Neuronal stem cell (in vitro differentiated cells): Measurements from ENCODE around the gene TCFL5.

Experiments used
- DNase-seq: peaks from one replicate; pipeline ENCODE4 v3.0.0-alpha.2; 2013; ENCODE audit warnings: low spot score
- H2AFZ ChIP-seq: one replicate; pipeline ENCODE4 v1.6.1; 2013; ENCODE audit warnings: mild to moderate bottlenecking, low read length, inconsistent platforms
- H2AK5ac ChIP-seq: 2 replicates; pipeline ENCODE4 v1.6.1; 2013; ENCODE audit warnings: low read depth, mild to moderate bottlenecking, inconsistent platforms, low read length, moderate library complexity, mixed read lengths
- H2BK120ac ChIP-seq: 2 replicates; pipeline ENCODE4 v1.6.1; 2013; ENCODE audit warnings: low read depth, mild to moderate bottlenecking, inconsistent platforms, low read length, moderate library complexity, mixed read lengths
- H2BK12ac ChIP-seq: one replicate; pipeline ENCODE4 v1.6.1; 2013; ENCODE audit warnings: low read length, inconsistent platforms
- H2BK15ac ChIP-seq: 2 replicates; pipeline ENCODE4 v1.6.1; 2013; ENCODE audit warnings: mild to moderate bottlenecking, low read length, inconsistent platforms, mixed read lengths
- H2BK5ac ChIP-seq: one replicate; pipeline ENCODE4 v1.6.1; 2013; ENCODE audit warnings: inconsistent platforms, mild to moderate bottlenecking, low read length, moderate library complexity
- H3K14ac ChIP-seq: one replicate; pipeline ENCODE4 v1.6.1; 2013; ENCODE audit warnings: low read length, inconsistent platforms
- H3K18ac ChIP-seq: 2 replicates; pipeline ENCODE4 v1.6.1; 2013; ENCODE audit warnings: low read length, inconsistent platforms
- H3K23ac ChIP-seq: 2 replicates; pipeline ENCODE4 v1.6.1; 2013; ENCODE audit warnings: low read depth, mild to moderate bottlenecking, mixed read lengths, low read length, inconsistent platforms; ENCODE audit not compliant: poor library complexity
- H3K27ac ChIP-seq: replicated peaks from 3 replicates; pipeline ENCODE4 v1.5.1; 2013; ENCODE audit warnings: low read length, inconsistent platforms
- H3K27me3 ChIP-seq, 3 experiments: 2 replicates each; pipeline ENCODE4 v1.6.1; 2013; ENCODE audit warnings: low read length in 3 of 3, mild to moderate bottlenecking in 2 of 3, inconsistent platforms in 1 of 3, low read depth in 1 of 3, mixed read lengths in 1 of 3, moderate library complexity in 1 of 3; ENCODE audit not compliant: control insufficient read depth in 3 of 3, insufficient read depth in 3 of 3
- H3K36me3 ChIP-seq, 2 donors: replicated peaks in 1 of 2; 2 replicates each; pipeline ENCODE4 v1.6.1; 2013; ENCODE audit warnings: low read length in 2 of 2; ENCODE audit not compliant: control insufficient read depth in 2 of 2, insufficient read depth in 2 of 2
- H3K4ac ChIP-seq: 2 replicates; pipeline ENCODE4 v1.6.1; 2013; ENCODE audit warnings: inconsistent platforms, mild to moderate bottlenecking, low read length, moderate library complexity
- H3K4me1 ChIP-seq, 2 donors: 1 replicate in 1 of 2; 2 replicates in 1 of 2; pipeline ENCODE4 v1.6.1; 2013; ENCODE audit warnings: low read length in 2 of 2, low read depth in 1 of 2; ENCODE audit not compliant: control insufficient read depth in 2 of 2, insufficient read depth in 1 of 2
- H3K4me2 ChIP-seq: one replicate; pipeline ENCODE4 v1.6.1; 2013; ENCODE audit warnings: mild to moderate bottlenecking, low read length, inconsistent platforms; ENCODE audit not compliant: insufficient read depth, poor library complexity, severe bottlenecking
- H3K4me3 ChIP-seq, 2 donors: 2 replicates each; pipeline ENCODE4 v1.5.1; 2013; ENCODE audit warnings: low read length in 2 of 2, mild to moderate bottlenecking in 2 of 2, inconsistent platforms in 1 of 2, moderate library complexity in 1 of 2
- H3K79me1 ChIP-seq: one replicate; pipeline ENCODE4 v1.6.1; 2013; ENCODE audit warnings: low read depth, mild to moderate bottlenecking, inconsistent platforms, low read length, moderate library complexity
- H3K9ac ChIP-seq: one replicate; pipeline ENCODE4 v1.6.1; 2013; ENCODE audit warnings: mild to moderate bottlenecking, low read depth, low read length, inconsistent platforms; ENCODE audit not compliant: poor library complexity
- H3K9me3 ChIP-seq, 2 donors: replicated peaks in 1 of 2; 2 replicates each; pipeline versions ENCODE3 to v1.6.1; 2013; ENCODE audit warnings: low read length in 2 of 2, mild to moderate bottlenecking in 2 of 2, inconsistent platforms in 1 of 2, low read depth in 1 of 2, mixed read lengths in 1 of 2, moderate library complexity in 1 of 2; ENCODE audit not compliant: control insufficient read depth in 2 of 2, insufficient read depth in 1 of 2
- H4K8ac ChIP-seq: one replicate; pipeline ENCODE4 v1.6.1; 2013; ENCODE audit warnings: low read depth, mild to moderate bottlenecking, inconsistent platforms, low read length, moderate library complexity
- H4K91ac ChIP-seq: one replicate; pipeline ENCODE4 v1.6.1; 2013; ENCODE audit warnings: low read length, low read depth, mild to moderate bottlenecking, inconsistent platforms; ENCODE audit not compliant: poor library complexity
- WGBS, 2 donors: extraction: QIAGEN DNeasy Blood & Tissue Kit; methylation state at CpG; one replicate each; pipeline ENCODE4 v1.1.7; 2013; ENCODE audit warnings: missing lambda C conversion rate in 2 of 2, mixed read lengths in 1 of 2; ENCODE audit not compliant: insufficient read length in 2 of 2, insufficient replicate concordance in 1 of 2; ENCODE audit errors: extremely low coverage in 2 of 2; 5-methylcytosine and 5-hydroxymethylcytosine counted together

The TCFL5 gene

GRCh38 chr20:62839816-62840215, 21.8 kb downstream of the TCFL5 start:
- Histone ChIP-seq H3K9me3 (peaks cover 4 to 7% of the 10 kb centered on the region in 2 donors), H3K27ac (no peak overlapping the region), H3K9ac (peak overlapping the region; percentile 39), H3K4me3 (peak overlapping the region in 1 of 2 donors; percentile 1), H4K91ac (peak overlapping the region; percentile 47), H3K27me3 (no peaks in the 10 kb centered on the region), H3K18ac (peak overlapping the region; percentile 73), H3K23ac (peak overlapping the region; percentile 86), H2BK5ac (peak overlapping the region; percentile 84), H3K4ac (no peak overlapping the region), H3K4me1 (peaks cover 3 to 10% of the 10 kb centered on the region in 2 donors), H2BK120ac (no peak overlapping the region), H3K4me2 (no peak overlapping the region), H3K36me3 (peaks cover 0 to 1% of the 10 kb centered on the region in 2 donors), H2BK12ac (peak overlapping the region; percentile 52), H2AK5ac (peak overlapping the region; percentile 49), H3K79me1 (peaks cover 3% of the 10 kb centered on the region), H2BK15ac (no peak overlapping the region), H2AFZ (no peak overlapping the region), H4K8ac (no peak overlapping the region), H3K14ac (peak overlapping the region; percentile 49)
- DNase-seq = no peak
- no CpG with 5 or more reads among the region's 11 CpGs for WGBS, 2 donors

- H3K9me3 ChIP-seq = peaks cover 4 to 6% of the 10 kb centered on the region in 2 donors
- no CpG with 5 or more reads among the region's 8 CpGs for WGBS, 2 donors
Measured at GRCh38 chr20:62839261-62839660, 22.4 kb downstream of the TCFL5 start.

GRCh38 chr20:62838128-62838891, 23.3 kb downstream of the TCFL5 start:
- no peak overlapping the region for H2BK5ac ChIP-seq
- WGBS, 2 donors = no CpG with 5 or more reads among the region's 27 CpGs
- H3K27me3 ChIP-seq = no peaks in the 10 kb centered on the region
- no peak overlapping the region for H2AK5ac ChIP-seq
- no peak overlapping the region for H3K4me3 ChIP-seq
- no peak overlapping the region for H3K4me2 ChIP-seq
- no peak overlapping the region for H3K23ac ChIP-seq
- no peak overlapping the region for H3K18ac ChIP-seq
- H2BK120ac ChIP-seq = no peak overlapping the region
- no peak overlapping the region for H2BK12ac ChIP-seq
- DNase-seq = no peak
- no peak overlapping the region for H4K8ac ChIP-seq
- no peak overlapping the region for H3K27ac ChIP-seq
- no peak overlapping the region for H3K4ac ChIP-seq
- H3K4me1 ChIP-seq = peaks cover 3 to 10% of the 10 kb centered on the region in 2 donors
- peaks cover 0 to 2% of the 10 kb centered on the region in 2 donors for H3K9me3 ChIP-seq
- peaks cover 3% of the 10 kb centered on the region for H3K79me1 ChIP-seq
- no peak overlapping the region for H3K14ac ChIP-seq
- H2AFZ ChIP-seq = no peak overlapping the region
- H4K91ac ChIP-seq = no peak overlapping the region
- H3K36me3 ChIP-seq = no peaks in the 10 kb centered on the region
- H3K9ac ChIP-seq = no peak overlapping the region
- no peak overlapping the region for H2BK15ac ChIP-seq

More at GRCh38 chr20:62839261-62839660, 22.4 kb downstream of the TCFL5 start:
- Histone ChIP-seq H4K91ac (no peak overlapping the region), H3K23ac (no peak overlapping the region), H2BK5ac (no peak overlapping the region), H3K4me1 (peaks cover 3 to 10% of the 10 kb centered on the region in 2 donors), H2AK5ac (no peak overlapping the region), H3K4me3 (no peak overlapping the region), H2AFZ (no peak overlapping the region), H2BK15ac (no peak overlapping the region), H3K14ac (no peak overlapping the region), H3K4me2 (no peak overlapping the region), H3K4ac (no peak overlapping the region), H3K9ac (no peak overlapping the region), H4K8ac (no peak overlapping the region), H3K36me3 (peaks cover 0 to 1% of the 10 kb centered on the region in 2 donors), H2BK120ac (no peak overlapping the region), H3K79me1 (peaks cover 3% of the 10 kb centered on the region), H3K27me3 (no peaks in the 10 kb centered on the region), H3K18ac (no peak overlapping the region), H2BK12ac (no peak overlapping the region), H3K27ac (no peak overlapping the region)
- DNase-seq = no peak

- no peak overlapping the region for H3K18ac ChIP-seq
- H2BK12ac ChIP-seq = no peak overlapping the region
- H3K4me1 ChIP-seq = peaks cover 3 to 10% of the 10 kb centered on the region in 2 donors
- no peak overlapping the region for H3K23ac ChIP-seq
- no peaks in the 10 kb centered on the region for H3K27me3 ChIP-seq
- H2BK15ac ChIP-seq = no peak overlapping the region
- no peak overlapping the region for H2BK5ac ChIP-seq
- H3K36me3 ChIP-seq = no peaks in the 10 kb centered on the region
- H4K91ac ChIP-seq = no peak overlapping the region
- DNase-seq = no peak
- H3K27ac ChIP-seq = no peak overlapping the region
- no peak overlapping the region for H3K4me2 ChIP-seq
- H3K4me3 ChIP-seq = no peak overlapping the region
- no CpG with 5 or more reads among the region's 8 CpGs for WGBS, 2 donors
- H3K9ac ChIP-seq = no peak overlapping the region
- H3K4ac ChIP-seq = no peak overlapping the region
- H4K8ac ChIP-seq = no peak overlapping the region
- H3K14ac ChIP-seq = no peak overlapping the region
- H2AFZ ChIP-seq = no peak overlapping the region
- H2AK5ac ChIP-seq = no peak overlapping the region
- H3K79me1 ChIP-seq = peaks cover 3% of the 10 kb centered on the region
- H3K9me3 ChIP-seq = peaks cover 0 to 2% of the 10 kb centered on the region in 2 donors
- no peak overlapping the region for H2BK120ac ChIP-seq
Measured at GRCh38 chr20:62837790-62838127, 23.9 kb downstream of the TCFL5 start.
